ENCODE measurements around the gene PCED1B.
"Not testable (repeated sequence)": the region's sequence is repeated elsewhere in the genome, so short reads cannot be mapped to it uniquely, and the experiment has no call there.

The PCED1B gene

GRCh38 chr12:47038270-47038748 is 41.1 kb upstream of the PCED1B start:
- no peak for TF ChIP-seq CTCF (IDR thresholded peaks at IDR 0.05; ENCODE audit: borderline replicate concordance, insufficient read depth, low read depth, low read length)
- no peak overlapping the region for H3K4me3 ChIP-seq (ENCODE audit: low read depth, low read length)

- no peak for TF ChIP-seq CTCF (IDR thresholded peaks at IDR 0.05; ENCODE audit: borderline replicate concordance, insufficient read depth, low read depth, low read length)
- H3K4me3 ChIP-seq (ENCODE audit: low read depth, low read length) = no peak overlapping the region
Measured at GRCh38 chr12:47039079-47039478, 40.3 kb upstream of the PCED1B start.

GRCh38 chr12:47039756-47040155 is 39.7 kb upstream of the PCED1B start:
- TF ChIP-seq CTCF (IDR thresholded peaks at IDR 0.05; ENCODE audit: borderline replicate concordance, insufficient read depth, low read depth, low read length) = no peak
- no peak overlapping the region for H3K4me3 ChIP-seq (ENCODE audit: low read depth, low read length)

- no peak overlapping the region for H3K4me3 ChIP-seq (ENCODE audit: low read depth, low read length)
- TF ChIP-seq CTCF (IDR thresholded peaks at IDR 0.05; ENCODE audit: borderline replicate concordance, insufficient read depth, low read depth, low read length) = no peak
Measured at GRCh38 chr12:47041327-47041726, 38.1 kb upstream of the PCED1B start.

- no peak for TF ChIP-seq CTCF (IDR thresholded peaks at IDR 0.05; ENCODE audit: borderline replicate concordance, insufficient read depth, low read depth, low read length)
- no peak overlapping the region for H3K4me3 ChIP-seq (ENCODE audit: low read depth, low read length)
Measured at GRCh38 chr12:47048541-47048940, 30.9 kb upstream of the PCED1B start.

- not testable (repeated sequence) for H3K4me3 ChIP-seq (ENCODE audit: low read depth, low read length)
Measured at GRCh38 chr12:47051291-47051690, 28.1 kb upstream of the PCED1B start.

- H3K4me3 ChIP-seq (ENCODE audit: low read depth, low read length) = no peak overlapping the region
- TF ChIP-seq CTCF (IDR thresholded peaks at IDR 0.05; ENCODE audit: borderline replicate concordance, insufficient read depth, low read depth, low read length) = no peak
Measured at GRCh38 chr12:47052274-47052673, 27.1 kb upstream of the PCED1B start.

GRCh38 chr12:47053961-47054360 is 25.5 kb upstream of the PCED1B start:
- no peak overlapping the region for H3K4me3 ChIP-seq (ENCODE audit: low read depth, low read length)
- TF ChIP-seq CTCF (IDR thresholded peaks at IDR 0.05; ENCODE audit: borderline replicate concordance, insufficient read depth, low read depth, low read length) = no peak

All from GM12875 (cell line).